Measurements from ENCODE around the gene CERS1.

GRCh38 chr19:18867199-18867598 is 28.8 kb downstream of the CERS1 start:
- TF ChIP-seq CTCF (IDR thresholded peaks at IDR 0.05) = no peak
- TF ChIP-seq EP300 (IDR thresholded peaks at IDR 0.05) = no peak
- no peak for TF ChIP-seq POLR2AphosphoS5 (IDR thresholded peaks at IDR 0.05)
